HFFc6 (cell line): ENCODE data around the gene IL17C. TPM values are rescaled to one million over a fixed set of nuclear protein-coding genes. Genes with fewer than 3 reads are reported as not detected.

Experiments
- DNase-seq: peaks from one replicate; pipeline ENCODE4 v3.0.0-alpha.2; 2018
- H3K27ac Mint-ChIP-seq: 2 replicates; pipeline ENCODE4 v1.8.0; 2020; ENCODE audit warnings: mild to moderate bottlenecking, mixed read lengths
- H3K27me3 Mint-ChIP-seq: 2 replicates; pipeline ENCODE4 v1.8.0; 2021; ENCODE audit warnings: mild to moderate bottlenecking, moderate library complexity, mixed read lengths; ENCODE audit not compliant: insufficient read depth
- H3K36me3 Mint-ChIP-seq: 2 replicates; pipeline ENCODE4 v1.8.0; 2021; ENCODE audit warnings: low read depth, mixed read lengths
- H3K4me1 Mint-ChIP-seq: 2 replicates; pipeline ENCODE4 v1.8.0; 2020; ENCODE audit warnings: low read depth, mixed read lengths
- H3K4me3 Mint-ChIP-seq: 2 replicates; pipeline ENCODE4 v1.8.0; 2020; ENCODE audit warnings: mild to moderate bottlenecking, moderate library complexity, mixed read lengths
- H3K9me3 Mint-ChIP-seq: 2 replicates; pipeline ENCODE4 v1.8.0; 2020; ENCODE audit warnings: mild to moderate bottlenecking, mixed read lengths
- total RNA-seq, 6 experiments: library from RNA; stranded (reverse); fragmentation: NEBNext Ultra II Directional; extraction: Animal tissue kit (Norgen Biotek cat#: 25700); gene quantifications; 2 replicates in 1 of 6; 3 replicates in 5 of 6; pipeline ENCODE4 v1.2.3, GENCODE V29; 2021
- TF ChIP-seq, protein P1 (sequence below): fragments of 200-600 bp; sonication (generic); IDR thresholded peaks from 2 replicates; pipeline ENCODE4 v1.5.0; 2021; ENCODE audit warnings: antibody characterized with exemption, mild to moderate bottlenecking

IL17C gene
- total RNA-seq, 6 experiments from 2014 or later, result not detected

DNA sequence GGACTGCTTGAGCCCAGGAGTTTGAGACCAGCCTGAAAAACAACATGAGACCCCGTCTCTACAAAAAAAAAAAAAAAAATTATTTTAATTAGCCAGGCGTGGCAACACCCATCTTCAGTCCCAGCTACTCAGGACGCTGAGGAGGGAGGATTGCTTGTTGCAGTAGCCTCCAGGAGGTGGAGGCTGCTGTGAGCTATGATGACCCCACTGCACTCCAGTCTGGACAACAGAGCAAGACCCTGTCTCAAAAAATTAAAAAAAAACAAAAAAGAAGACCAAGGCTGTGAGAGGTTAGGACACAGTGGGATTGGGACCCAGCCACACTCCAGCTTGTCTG lies 49.3 kb downstream of the IL17C start:
- Mint-ChIP-seq H3K27me3 (peaks cover 31% of the 10 kb centered on the region), H3K27ac (no peak overlapping the region), H3K4me1 (0 out of 2 replicates have a peak, but pooled peaks cover 8% of the 10 kb centered on the region), H3K36me3 (no peaks in the 10 kb centered on the region), H3K4me3 (no peak overlapping the region), H3K9me3 (no peaks in the 10 kb centered on the region)
- no peak for DNase-seq
- TF ChIP-seq, protein P1, sequence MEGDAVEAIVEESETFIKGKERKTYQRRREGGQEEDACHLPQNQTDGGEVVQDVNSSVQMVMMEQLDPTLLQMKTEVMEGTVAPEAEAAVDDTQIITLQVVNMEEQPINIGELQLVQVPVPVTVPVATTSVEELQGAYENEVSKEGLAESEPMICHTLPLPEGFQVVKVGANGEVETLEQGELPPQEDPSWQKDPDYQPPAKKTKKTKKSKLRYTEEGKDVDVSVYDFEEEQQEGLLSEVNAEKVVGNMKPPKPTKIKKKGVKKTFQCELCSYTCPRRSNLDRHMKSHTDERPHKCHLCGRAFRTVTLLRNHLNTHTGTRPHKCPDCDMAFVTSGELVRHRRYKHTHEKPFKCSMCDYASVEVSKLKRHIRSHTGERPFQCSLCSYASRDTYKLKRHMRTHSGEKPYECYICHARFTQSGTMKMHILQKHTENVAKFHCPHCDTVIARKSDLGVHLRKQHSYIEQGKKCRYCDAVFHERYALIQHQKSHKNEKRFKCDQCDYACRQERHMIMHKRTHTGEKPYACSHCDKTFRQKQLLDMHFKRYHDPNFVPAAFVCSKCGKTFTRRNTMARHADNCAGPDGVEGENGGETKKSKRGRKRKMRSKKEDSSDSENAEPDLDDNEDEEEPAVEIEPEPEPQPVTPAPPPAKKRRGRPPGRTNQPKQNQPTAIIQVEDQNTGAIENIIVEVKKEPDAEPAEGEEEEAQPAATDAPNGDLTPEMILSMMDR, result no peak

DNA sequence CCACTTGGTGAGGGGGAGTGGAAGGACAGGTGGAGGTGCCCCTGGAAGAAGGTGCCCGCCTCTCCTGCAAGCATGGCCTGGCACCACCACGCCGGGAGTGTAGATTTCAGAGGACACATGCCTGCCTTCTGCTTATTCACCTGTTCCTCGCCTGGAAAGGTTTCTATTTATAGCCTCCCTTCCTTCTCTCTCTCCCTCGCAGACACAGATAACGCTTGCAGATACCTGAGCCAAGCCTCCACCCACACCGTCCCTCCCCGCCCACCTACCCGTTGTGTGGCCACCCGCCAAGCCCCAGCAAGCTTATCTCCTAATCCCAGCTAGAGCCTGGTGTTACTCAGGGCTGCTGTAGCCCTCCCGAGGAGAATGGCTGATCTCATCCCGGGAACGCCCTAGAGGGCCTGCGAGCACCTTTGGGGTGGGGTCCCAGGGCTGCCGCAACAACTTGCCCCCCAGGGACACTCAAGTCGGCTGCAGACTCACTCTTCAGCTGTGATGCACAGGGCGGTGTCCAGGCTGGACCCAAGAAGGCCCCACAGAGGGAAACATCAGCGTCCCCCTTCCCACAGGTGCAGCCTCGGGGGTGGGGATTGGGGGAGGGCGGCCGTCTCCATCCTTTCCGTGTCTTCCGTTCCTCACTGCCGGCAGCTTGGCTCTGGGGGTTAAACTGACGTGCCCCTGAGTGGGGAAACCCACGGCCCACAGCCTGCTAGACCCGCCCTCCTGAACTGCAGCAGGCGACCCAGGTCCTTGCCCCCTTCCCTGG lies 49.8 kb downstream of the IL17C start:
- H3K4me3 Mint-ChIP-seq, result no peak overlapping the region

More for the DNA sequence above, 49.8 kb downstream of the IL17C start:
- no peak overlapping the region for H3K27ac Mint-ChIP-seq
- no peaks in the 10 kb centered on the region for H3K9me3 Mint-ChIP-seq
- no peaks in the 10 kb centered on the region for H3K36me3 Mint-ChIP-seq
- no peak for DNase-seq
- TF ChIP-seq, protein P1, result no peak
- peaks cover 31% of the 10 kb centered on the region for H3K27me3 Mint-ChIP-seq
- H3K4me1 Mint-ChIP-seq, result 0 out of 2 replicates have a peak, but pooled peaks cover 8% of the 10 kb centered on the region

Other genes starting within 250 kb of the IL17C start
- gene ZFPM1, start 185.3 kb upstream of the IL17C start, total RNA-seq, result 1 to 10 TPM; 4.5 to 6.4 (median 5.1) TPM
- 10 to 100 TPM; 37.9 to 49.3 (median 42.8) TPM for gene ZC3H18, start 68.2 kb upstream of the IL17C start, total RNA-seq
- gene CYBA, start 12.5 kb downstream of the IL17C start, total RNA-seq, result 100 to 1,000 TPM in 2 of 6 experiments, 10 to 100 TPM in 4; 29.0 to 228 (median 36.9) TPM
- 10 to 100 TPM; 21.1 to 28.0 (median 24.0) TPM for gene MVD, start 24.5 kb downstream of the IL17C start, total RNA-seq
- not detected for gene SNAI3, start 47.9 kb downstream of the IL17C start, total RNA-seq
- gene RNF166, start 67.8 kb downstream of the IL17C start, total RNA-seq, result 10 to 100 TPM; 10.3 to 18.3 (median 13.2) TPM
- 10 to 100 TPM; 26.2 to 37.0 (median 33.2) TPM for gene CTU2, start 67.9 kb downstream of the IL17C start, total RNA-seq
- 100 to 1,000 TPM; 238 to 293 (median 264) TPM for gene PIEZO1, start 146.6 kb downstream of the IL17C start, total RNA-seq
- gene CDT1, start 165.2 kb downstream of the IL17C start, total RNA-seq, result 10 to 100 TPM; 13.3 to 28.2 (median 22.2) TPM
- gene APRT, start 173.4 kb downstream of the IL17C start, total RNA-seq, result 100 to 1,000 TPM; 123 to 163 (median 130) TPM
- gene GALNS, start 218.4 kb downstream of the IL17C start, total RNA-seq, result 10 to 100 TPM; 16.6 to 20.7 (median 18.2) TPM
- gene TRAPPC2L, start 218.6 kb downstream of the IL17C start, total RNA-seq, result 10 to 100 TPM; 58.0 to 75.9 (median 65.6) TPM
- gene PABPN1L, start 228.1 kb downstream of the IL17C start, total RNA-seq, result not detected